ENCODE data around the gene ADAP1. TPM values are rescaled to one million over a fixed set of nuclear protein-coding genes. Genes with fewer than 3 reads are reported as not detected.
A peak's percentile ranks its signal among the peaks of the same experiment; 100 is the strongest.

Gene ADAP1
- total RNA-seq, 1 experiment from 2014 or later: 77.6 TPM

- no peaks in the 10 kb centered on the region for H3K36me3 ChIP-seq (ENCODE audit: control insufficient read depth, insufficient read depth, low read length)
- DNase-seq: no peak
- peaks cover 35% of the 10 kb centered on the region for H3K4me1 ChIP-seq
- H3K4me3 Mint-ChIP-seq (ENCODE audit: unreplicated experiment): peak overlapping the region; percentile 29
- no TSS peak for BruUV-seq (replicated peaks)
- no peaks in the 10 kb centered on the region for H3K27me3 Mint-ChIP-seq (ENCODE audit: insufficient read depth, unreplicated experiment)
- intact Hi-C loops (cut with micrococcal nuclease; ENCODE audit: unreplicated experiment): loop anchor here (5.0 kb wide), 1 partner anchor 35 kb away; no protein-coding TSS in a partner anchor
- H3K27ac Mint-ChIP-seq (ENCODE audit: unreplicated experiment): peak overlapping the region; percentile 48
- POLR2A ChIA-PET: no interaction called here
- H3K4me1 Mint-ChIP-seq (ENCODE audit: low read depth, unreplicated experiment): no peaks in the 10 kb centered on the region
- H3K27me3 ChIP-seq (replicated peaks; ENCODE audit: control insufficient read depth, insufficient read depth, low read length): no peaks in the 10 kb centered on the region
- H3K4me3 ChIP-seq (ENCODE audit: low read depth, low read length): no peak overlapping the region
- CTCF ChIA-PET: interaction anchor here (0.5 kb wide), 1 partner anchor 25 kb away, joined by 3 read pairs; no protein-coding TSS in a partner anchor
- H3K36me3 Mint-ChIP-seq (ENCODE audit: insufficient read depth, unreplicated experiment): peaks cover 30% of the 10 kb centered on the region
- no peaks in the 10 kb centered on the region for H3K9me3 ChIP-seq
- H3K9me3 Mint-ChIP-seq (ENCODE audit: unreplicated experiment): no peaks in the 10 kb centered on the region
- no peak for TF ChIP-seq CTCF (IDR thresholded peaks at IDR 0.05; ENCODE audit: insufficient read depth in 1 of 2, low read depth in 1 of 2, low read length in 1 of 2, severe bottlenecking in 1 of 2, unreplicated experiment in 1 of 2)
Observed at GRCh38 chr7:947391-948210, 6.9 kb downstream of the ADAP1 start.

- H3K27me3 ChIP-seq (replicated peaks; ENCODE audit: control insufficient read depth, insufficient read depth, low read length): no peaks in the 10 kb centered on the region
- Mint-ChIP-seq H3K4me1 (ENCODE audit: low read depth, unreplicated experiment) (no peaks in the 10 kb centered on the region), H3K27me3 (ENCODE audit: insufficient read depth, unreplicated experiment) (no peaks in the 10 kb centered on the region), H3K4me3 (ENCODE audit: unreplicated experiment) (peak overlapping the region; percentile 54), H3K36me3 (ENCODE audit: insufficient read depth, unreplicated experiment) (peaks cover 30% of the 10 kb centered on the region), H3K27ac (ENCODE audit: unreplicated experiment) (peak overlapping the region; percentile 82), H3K9me3 (ENCODE audit: unreplicated experiment) (peaks cover 8% of the 10 kb centered on the region)
- H3K36me3 ChIP-seq (ENCODE audit: control insufficient read depth, insufficient read depth, low read length): no peaks in the 10 kb centered on the region
- TF ChIP-seq CTCF (IDR thresholded peaks at IDR 0.05; ENCODE audit: insufficient read depth in 1 of 2, low read depth in 1 of 2, low read length in 1 of 2, severe bottlenecking in 1 of 2, unreplicated experiment in 1 of 2): no peak
- ChIA-PET POLR2A (interaction anchor here (0.8 to 1.5 kb wide), 2 partner anchors 29 to 31 kb away, joined by 6 to 12 read pairs; partner anchors contain the start of gene COX19), CTCF (interaction anchor here (1.9 kb wide), 1 partner anchor 47 kb away, joined by 5 read pairs; no protein-coding TSS in a partner anchor)
- H3K4me3 ChIP-seq (ENCODE audit: low read depth, low read length): peak overlapping the region; percentile 25
- intact Hi-C loops (cut with micrococcal nuclease; ENCODE audit: unreplicated experiment): loop anchor here (1.0 to 5.0 kb wide), 2 partner anchors 31 to 34 kb away; no protein-coding TSS in a partner anchor
- peak; percentile 69 to 74 for DNase-seq
- H3K9me3 ChIP-seq: 0 out of 2 replicates have a peak, but pooled peaks cover under 1% of the 10 kb centered on the region
- peaks cover 33% of the 10 kb centered on the region for H3K4me1 ChIP-seq
- TSS peak; percentile 87 for BruUV-seq (replicated peaks)
Observed at GRCh38 chr7:946256-946996, 8.1 kb downstream of the ADAP1 start.

Measured in Caco-2 (cell line).